ENCODE data around the gene TICRR. TPM values are rescaled to one million over a fixed set of nuclear protein-coding genes. Genes with fewer than 3 reads are reported as not detected.

Gene TICRR
- total RNA-seq, 2 donors from 2014 or later, result 0.21 to 0.22 TPM

DNA sequence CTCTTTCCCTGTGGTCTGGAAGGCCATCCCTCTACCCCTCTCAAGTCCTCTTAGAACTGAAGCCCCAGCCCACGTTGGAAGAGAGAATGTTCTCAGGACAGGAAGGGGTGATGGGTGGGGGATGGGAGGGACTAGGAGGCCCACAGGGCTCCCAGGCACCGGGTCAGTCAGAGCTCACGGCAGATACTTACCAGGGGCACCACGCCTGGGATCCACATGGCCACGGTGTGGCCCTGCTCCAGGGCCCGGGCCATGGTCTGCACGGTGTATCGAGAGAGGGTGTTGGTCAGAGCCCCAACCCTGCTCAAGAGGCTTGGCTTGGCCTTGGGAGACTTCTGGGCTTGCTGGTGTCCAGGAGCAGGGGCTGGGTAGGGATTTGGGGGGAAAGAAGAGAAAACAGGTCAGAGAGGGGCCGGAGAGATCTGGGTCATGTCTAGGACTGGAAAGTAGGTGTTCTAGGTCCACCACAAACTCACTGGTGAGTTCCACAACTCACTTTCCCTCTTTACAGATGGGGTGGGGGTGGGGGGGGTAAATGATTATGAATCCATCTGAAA lies 94.1 kb downstream of the TICRR start:
- Mint-ChIP-seq H3K36me3 (ENCODE audit: low read depth) (peaks cover 7% of the 10 kb centered on the region), H3K4me3 (no peak overlapping the region), H3K27me3 (peaks cover 44% of the 10 kb centered on the region), H3K4me1 (peaks cover 4% of the 10 kb centered on the region), H3K27ac (no peak overlapping the region)
- ATAC-seq, result no peak
- no peaks in the 10 kb centered on the region for H3K9me3 ChIP-seq (ENCODE audit: control insufficient read depth, low read length, poor library complexity, severe bottlenecking)
- no peak for DNase-seq

DNA sequence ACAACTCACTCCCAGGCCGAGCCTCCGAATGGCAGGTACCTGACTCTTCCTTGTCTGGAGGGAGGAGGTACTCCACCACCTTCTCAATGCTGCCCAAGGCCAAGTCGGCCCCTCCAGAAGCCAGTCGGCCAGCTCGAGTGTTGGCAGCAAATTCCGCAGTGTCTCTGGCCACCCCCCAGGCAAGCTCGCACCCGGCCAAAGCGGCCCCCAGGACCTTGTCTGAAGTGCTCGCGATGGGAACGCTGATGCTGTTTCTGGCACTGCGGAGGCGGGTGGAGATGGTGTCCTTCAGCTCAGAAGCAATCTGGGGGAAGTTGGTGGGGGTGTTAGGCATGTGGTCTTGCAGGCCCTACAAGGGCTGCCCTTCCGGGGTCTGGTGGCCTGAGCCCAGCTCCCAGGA lies 94.7 kb downstream of the TICRR start:
- no peak for ATAC-seq
- H3K4me1 Mint-ChIP-seq, result peaks cover under 1% of the 10 kb centered on the region
- no peaks in the 10 kb centered on the region for H3K9me3 ChIP-seq (ENCODE audit: control insufficient read depth, low read length, poor library complexity, severe bottlenecking)
- no peak overlapping the region for H3K27ac Mint-ChIP-seq
- peaks cover 38% of the 10 kb centered on the region for H3K27me3 Mint-ChIP-seq
- no peak for DNase-seq
- H3K36me3 Mint-ChIP-seq (ENCODE audit: low read depth), result peaks cover 7% of the 10 kb centered on the region
- no peak overlapping the region for H3K4me3 Mint-ChIP-seq

DNA sequence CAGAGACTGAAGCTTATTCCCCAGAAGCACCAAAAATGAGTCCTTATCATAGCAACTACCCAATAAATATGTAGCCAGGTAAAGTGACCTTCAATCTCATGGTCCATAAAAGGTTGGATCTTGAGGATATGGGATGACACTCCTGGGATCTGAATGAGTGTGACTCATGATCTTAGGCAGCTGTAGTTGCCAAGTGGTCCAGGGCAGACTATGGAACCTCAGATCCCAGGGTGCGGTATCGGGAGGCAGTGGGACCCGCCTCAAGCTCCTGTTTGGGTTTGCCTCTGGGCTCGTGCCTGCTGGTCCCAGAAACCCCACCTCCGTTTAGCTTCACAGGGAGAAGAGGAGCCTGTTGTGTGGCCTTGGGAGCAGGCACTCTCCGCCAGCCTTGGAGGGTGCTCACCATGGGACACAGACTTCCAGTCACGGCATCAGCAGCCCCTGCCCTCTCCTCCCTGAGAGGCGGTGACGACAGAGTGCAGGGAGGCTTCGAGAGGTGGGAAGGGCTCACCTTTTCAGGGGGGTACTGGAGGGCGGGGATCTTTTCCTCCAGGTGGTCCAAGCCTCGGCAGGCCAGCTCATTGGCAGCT lies 95.8 kb downstream of the TICRR start:
- no peak for DNase-seq
- H3K9me3 ChIP-seq (ENCODE audit: control insufficient read depth, low read length, poor library complexity, severe bottlenecking), result no peaks in the 10 kb centered on the region
- no peak overlapping the region for H3K4me3 Mint-ChIP-seq
- H3K4me1 Mint-ChIP-seq, result no peaks in the 10 kb centered on the region
- no peak for ATAC-seq
- H3K36me3 Mint-ChIP-seq (ENCODE audit: low read depth), result peaks cover 7% of the 10 kb centered on the region
- H3K27me3 Mint-ChIP-seq, result peaks cover 36% of the 10 kb centered on the region
- no peak overlapping the region for H3K27ac Mint-ChIP-seq

DNA sequence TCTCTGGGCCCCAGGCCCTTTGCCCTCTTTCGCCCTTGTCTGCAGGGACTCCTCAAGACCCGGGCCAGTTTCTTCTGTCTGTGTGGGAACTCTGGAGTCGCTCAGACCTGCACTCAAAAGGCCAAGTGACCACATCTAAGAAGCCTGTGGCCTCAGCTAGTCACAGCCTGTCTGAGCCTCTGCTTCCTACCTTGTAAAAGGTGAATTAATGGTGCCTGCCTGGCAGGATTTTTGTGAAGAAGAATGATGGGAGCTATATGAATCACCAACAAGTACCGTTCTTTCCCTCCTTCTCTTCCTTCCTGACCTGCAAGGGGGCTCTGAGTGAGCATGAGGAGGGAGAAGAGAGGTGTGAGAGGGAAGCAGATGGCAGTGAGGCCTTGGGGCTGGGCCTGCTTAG lies 96.4 kb downstream of the TICRR start:
- Mint-ChIP-seq H3K4me3 (no peak overlapping the region), H3K36me3 (ENCODE audit: low read depth) (peaks cover 7% of the 10 kb centered on the region), H3K27me3 (peaks cover 36% of the 10 kb centered on the region), H3K4me1 (no peaks in the 10 kb centered on the region), H3K27ac (no peak overlapping the region)
- DNase-seq (no peak), ATAC-seq (no peak)
- H3K9me3 ChIP-seq (ENCODE audit: control insufficient read depth, low read length, poor library complexity, severe bottlenecking), result no peaks in the 10 kb centered on the region

DNA sequence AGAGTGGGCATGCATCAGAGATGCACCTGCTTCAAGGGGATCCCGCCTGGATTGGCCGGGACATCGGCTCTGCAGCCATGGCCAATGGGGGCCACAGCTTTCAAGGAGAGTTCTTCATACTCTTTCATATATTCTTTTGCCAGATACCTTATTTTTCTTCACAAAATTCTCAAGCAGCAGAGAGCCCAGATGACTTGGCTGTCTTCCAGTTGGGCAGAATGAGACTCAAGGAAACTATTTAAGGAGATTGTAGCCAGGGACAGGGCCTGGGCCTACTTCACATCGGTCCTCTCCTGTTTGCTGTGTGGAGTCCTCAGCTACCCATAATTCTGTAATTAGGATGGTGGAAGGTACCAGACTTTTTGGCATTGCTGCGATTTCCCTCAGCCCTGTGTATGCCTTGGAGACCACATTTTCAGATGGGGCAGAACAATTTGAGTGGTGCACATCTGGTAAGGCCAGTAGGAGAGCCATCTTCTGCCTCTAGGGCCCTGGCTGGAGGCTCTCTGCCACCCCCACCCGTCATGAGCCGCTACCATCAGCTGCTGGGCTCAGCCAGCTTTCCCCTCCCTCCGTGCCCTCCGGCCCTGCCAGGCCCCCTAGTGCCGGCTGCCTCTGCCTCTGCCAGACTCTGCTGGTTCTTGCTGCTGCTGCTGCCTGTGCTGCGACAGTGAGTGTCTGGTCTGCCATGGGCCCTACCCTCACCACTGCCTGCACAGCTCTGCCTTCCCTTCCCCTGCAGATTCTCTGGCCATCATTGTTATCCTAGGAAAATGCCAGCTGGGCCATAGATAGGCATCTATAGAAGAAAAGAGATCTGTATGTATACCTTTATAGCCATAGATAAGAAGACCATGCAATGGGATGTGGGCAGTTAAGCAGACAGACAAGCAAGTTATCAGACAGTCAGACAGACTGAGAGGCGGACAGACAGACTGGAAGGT lies 97.2 kb downstream of the TICRR start:
- DNase-seq, result no peak
- Mint-ChIP-seq H3K4me1 (no peaks in the 10 kb centered on the region), H3K36me3 (ENCODE audit: low read depth) (peaks cover 6% of the 10 kb centered on the region), H3K27me3 (peaks cover 39% of the 10 kb centered on the region), H3K4me3 (no peak overlapping the region), H3K27ac (no peak overlapping the region)
- ATAC-seq, result no peak
- no peaks in the 10 kb centered on the region for H3K9me3 ChIP-seq (ENCODE audit: control insufficient read depth, low read length, poor library complexity, severe bottlenecking)

DNA sequence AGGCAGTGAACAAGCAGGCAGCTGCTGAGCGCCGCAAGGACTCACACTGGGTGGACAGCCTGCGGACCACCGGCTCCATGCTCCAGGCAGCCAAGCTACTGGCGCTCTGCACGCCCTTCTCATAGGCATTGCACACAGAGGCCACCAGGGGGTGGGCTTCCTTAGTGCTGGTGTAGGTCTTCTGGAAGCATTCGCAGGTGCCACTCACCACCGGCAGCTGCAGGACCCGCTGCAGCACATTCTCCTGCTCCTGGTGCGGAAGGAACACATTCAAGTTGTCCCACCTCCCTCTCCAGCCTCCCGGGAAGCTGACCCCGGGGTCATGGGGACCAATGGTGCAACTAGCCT lies 97.9 kb downstream of the TICRR start:
- Mint-ChIP-seq H3K27me3 (peaks cover 32% of the 10 kb centered on the region), H3K4me3 (no peak overlapping the region), H3K36me3 (ENCODE audit: low read depth) (peaks cover 4% of the 10 kb centered on the region), H3K27ac (no peak overlapping the region), H3K4me1 (no peaks in the 10 kb centered on the region)
- DNase-seq (no peak), ATAC-seq (no peak)
- H3K9me3 ChIP-seq (ENCODE audit: control insufficient read depth, low read length, poor library complexity, severe bottlenecking), result no peaks in the 10 kb centered on the region

DNA sequence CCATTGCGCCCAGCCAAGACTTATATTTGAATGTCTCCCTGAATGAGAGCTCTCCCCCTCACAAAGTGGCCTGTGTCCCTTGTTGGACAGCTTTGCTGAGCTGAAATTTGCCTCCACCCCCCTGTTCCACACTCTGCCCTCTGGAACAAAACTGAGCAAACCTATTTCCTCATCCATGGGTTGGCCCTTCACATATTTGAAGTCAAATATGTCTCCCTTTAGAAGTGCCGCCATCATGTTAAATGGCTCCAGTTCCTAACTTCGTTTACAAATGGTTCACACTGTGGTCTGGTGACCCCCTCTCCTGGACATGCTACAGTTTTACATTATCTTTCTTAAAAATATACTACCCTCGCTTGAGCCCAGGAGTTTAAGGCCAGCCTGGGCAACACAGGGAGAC lies 99.3 kb downstream of the TICRR start:
- Mint-ChIP-seq H3K27ac (no peak overlapping the region), H3K4me1 (no peaks in the 10 kb centered on the region), H3K36me3 (ENCODE audit: low read depth) (peaks cover 4% of the 10 kb centered on the region), H3K27me3 (peaks cover 37% of the 10 kb centered on the region), H3K4me3 (no peak overlapping the region)
- DNase-seq, result no peak
- H3K9me3 ChIP-seq (ENCODE audit: control insufficient read depth, low read length, poor library complexity, severe bottlenecking), result no peaks in the 10 kb centered on the region
- ATAC-seq, result no peak

DNA sequence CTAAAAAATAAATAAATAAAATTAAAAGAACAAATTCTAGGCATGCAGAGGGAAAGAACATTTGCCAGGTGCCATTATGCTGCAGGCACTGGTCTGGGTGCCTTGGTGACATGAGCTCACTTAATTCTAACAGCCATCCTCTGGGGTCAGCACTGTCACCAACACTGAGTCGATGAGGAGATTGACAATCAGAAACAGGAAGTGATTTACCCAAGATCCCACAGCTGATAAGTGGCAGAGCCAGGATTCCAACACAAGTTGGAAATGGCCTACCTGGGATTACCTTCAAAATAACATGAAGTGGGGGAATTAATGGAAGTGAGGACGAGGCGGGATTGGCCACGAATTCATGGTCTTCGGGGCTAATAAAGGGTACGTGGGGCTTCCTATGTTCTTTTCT lies 100.3 kb downstream of the TICRR start:
- H3K9me3 ChIP-seq (ENCODE audit: control insufficient read depth, low read length, poor library complexity, severe bottlenecking), result no peaks in the 10 kb centered on the region
- H3K27ac Mint-ChIP-seq, result no peak overlapping the region
- ATAC-seq (no peak), DNase-seq (no peak)
- H3K4me3 Mint-ChIP-seq, result no peak overlapping the region
- peaks cover 6% of the 10 kb centered on the region for H3K36me3 Mint-ChIP-seq (ENCODE audit: low read depth)
- H3K27me3 Mint-ChIP-seq, result peaks cover 33% of the 10 kb centered on the region
- peaks cover 2% of the 10 kb centered on the region for H3K4me1 Mint-ChIP-seq

DNA sequence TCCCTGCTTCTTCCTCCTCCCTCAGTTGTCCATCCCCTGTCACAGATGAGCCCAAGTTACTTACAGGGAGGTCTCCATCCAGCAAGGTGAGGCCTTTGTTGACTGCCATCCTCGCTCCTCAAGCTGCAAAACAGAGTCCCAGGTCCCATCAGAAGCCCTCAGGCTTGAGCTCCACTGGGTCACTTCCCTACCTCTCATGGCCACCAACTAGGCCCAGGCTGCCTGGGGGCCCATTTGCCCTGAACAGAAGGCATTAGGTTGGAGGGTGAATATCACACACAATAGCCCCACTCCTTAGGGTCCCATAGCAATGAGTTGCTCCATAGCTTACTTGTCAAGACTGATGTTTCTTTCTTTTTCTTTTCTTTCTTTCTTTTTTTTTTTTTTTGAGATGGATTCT lies 102.1 kb downstream of the TICRR start:
- H3K9me3 ChIP-seq (ENCODE audit: control insufficient read depth, low read length, poor library complexity, severe bottlenecking), result no peaks in the 10 kb centered on the region
- Mint-ChIP-seq H3K36me3 (ENCODE audit: low read depth) (peaks cover 6% of the 10 kb centered on the region), H3K27ac (no peak overlapping the region), H3K4me1 (peaks cover 2% of the 10 kb centered on the region), H3K27me3 (peaks cover 29% of the 10 kb centered on the region), H3K4me3 (no peak overlapping the region)
- ATAC-seq (no peak), DNase-seq (no peak)

Other genes starting within 250 kb of the TICRR start
- gene POLG, start 240.6 kb upstream of the TICRR start, total RNA-seq, result 100 to 1,000 TPM; 114 to 128 TPM
- not detected for gene RHCG, start 78.9 kb upstream of the TICRR start, total RNA-seq
- under 1 TPM; 0.05 to 0.10 TPM for gene KIF7, start 80.0 kb downstream of the TICRR start, total RNA-seq
- under 1 TPM; 0.10 to 0.12 TPM for gene PLIN1, start 103.9 kb downstream of the TICRR start, total RNA-seq
- under 1 TPM; 0.16 to 0.37 TPM for gene PEX11A, start 115.3 kb downstream of the TICRR start, total RNA-seq
- gene WDR93, start 115.3 kb downstream of the TICRR start, total RNA-seq, result under 1 TPM in 1 of 2 donors, not detected in 1; 0.18 TPM
- not detected for gene MESP1, start 175.8 kb downstream of the TICRR start, total RNA-seq
- gene MESP2, start 200.9 kb downstream of the TICRR start, total RNA-seq, result not detected
- 1 to 10 TPM; 3.4 to 8.9 TPM for gene ANPEP, start 239.4 kb downstream of the TICRR start, total RNA-seq